Peyer's patch (tissue), 4 donors: ENCODE results near the gene OBSCN.

ENCODE experiments used
- POLR2A ChIP-seq, 2 donors: fragments of 450-650 bp; IDR thresholded peaks; one replicate each; pipeline ENCODE4 v1.5.1; 2017; ENCODE audit warnings: antibody characterized with exemption in 2 of 2, mild to moderate bottlenecking in 2 of 2, moderate library complexity in 2 of 2
- TF ChIP-seq, protein P1 (sequence below), 6 experiments: fragments of 450-650 bp in 4 of 6; fragments of 200-600 bp in 2 of 6; sonication (generic) in 1 of 6; IDR thresholded peaks; one replicate each; pipeline ENCODE4 v1.5.1; 2017 to 2019; ENCODE audit warnings: antibody characterized with exemption in 6 of 6, mild to moderate bottlenecking in 3 of 6, moderate library complexity in 1 of 6

DNA sequence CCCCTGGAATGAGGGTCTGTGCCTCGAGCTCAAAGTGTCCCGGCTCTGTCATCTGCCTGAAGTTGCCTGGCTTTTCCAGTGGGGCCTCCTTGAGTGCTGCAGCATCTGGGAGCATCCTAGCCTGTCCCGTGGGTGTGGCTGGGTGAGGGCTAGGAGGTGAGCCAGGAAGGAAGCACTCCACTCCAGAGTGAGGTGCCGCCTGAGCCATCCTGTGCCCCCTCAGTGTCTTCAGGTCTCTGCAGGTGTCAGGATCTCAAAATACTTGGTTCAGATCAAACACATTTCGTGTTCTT lies 30.7 kb upstream of the OBSCN start:
- TF ChIP-seq, protein P1, sequence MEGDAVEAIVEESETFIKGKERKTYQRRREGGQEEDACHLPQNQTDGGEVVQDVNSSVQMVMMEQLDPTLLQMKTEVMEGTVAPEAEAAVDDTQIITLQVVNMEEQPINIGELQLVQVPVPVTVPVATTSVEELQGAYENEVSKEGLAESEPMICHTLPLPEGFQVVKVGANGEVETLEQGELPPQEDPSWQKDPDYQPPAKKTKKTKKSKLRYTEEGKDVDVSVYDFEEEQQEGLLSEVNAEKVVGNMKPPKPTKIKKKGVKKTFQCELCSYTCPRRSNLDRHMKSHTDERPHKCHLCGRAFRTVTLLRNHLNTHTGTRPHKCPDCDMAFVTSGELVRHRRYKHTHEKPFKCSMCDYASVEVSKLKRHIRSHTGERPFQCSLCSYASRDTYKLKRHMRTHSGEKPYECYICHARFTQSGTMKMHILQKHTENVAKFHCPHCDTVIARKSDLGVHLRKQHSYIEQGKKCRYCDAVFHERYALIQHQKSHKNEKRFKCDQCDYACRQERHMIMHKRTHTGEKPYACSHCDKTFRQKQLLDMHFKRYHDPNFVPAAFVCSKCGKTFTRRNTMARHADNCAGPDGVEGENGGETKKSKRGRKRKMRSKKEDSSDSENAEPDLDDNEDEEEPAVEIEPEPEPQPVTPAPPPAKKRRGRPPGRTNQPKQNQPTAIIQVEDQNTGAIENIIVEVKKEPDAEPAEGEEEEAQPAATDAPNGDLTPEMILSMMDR (IDR thresholded peaks at IDR 0.05): no peak
- no peak for TF ChIP-seq POLR2A (IDR thresholded peaks at IDR 0.05)
